HEK293T (cell line): ENCODE measurements around the gene FOXL1.

Experiments used
- FOXM1 ChIP-seq: fragments of 450-650 bp; IDR thresholded peaks from 2 replicates; pipeline ENCODE4 v1.6.1; 2017; ENCODE audit warnings: mild to moderate bottlenecking, borderline replicate concordance
- LEF1 ChIP-seq: fragments of 450-650 bp; IDR thresholded peaks from 2 replicates; pipeline ENCODE4 v1.6.1; 2017; ENCODE audit warnings: mild to moderate bottlenecking, borderline replicate concordance
- SP1 ChIP-seq: fragments of 450-650 bp; IDR thresholded peaks from 2 replicates; pipeline ENCODE4 v1.6.1; 2017
- SUZ12 ChIP-seq: fragments of 450-650 bp; IDR thresholded peaks from 2 replicates; pipeline ENCODE4 v1.6.1; 2016; ENCODE audit warnings: mild to moderate bottlenecking

GRCh38 chr16:86597126-86597879 lies 19.0 kb downstream of the FOXL1 start:
- TF ChIP-seq SP1 (no peak), FOXM1 (no peak), LEF1 (no peak), SUZ12 (no peak)
